Stimulated activated CD4-positive, alpha-beta T cell treated with anti-CD3 and anti-CD28 coated beads, TNF-alpha, amount 100 ng/mL, for 24 hours (primary cell): Measurements from ENCODE around the gene TUBA1A.
"Not testable (repeated sequence)": the region's sequence is repeated elsewhere in the genome, so short reads cannot be mapped to it uniquely, and the experiment has no call there.

Experiments
- DNase-seq, 3 experiments: peaks; one replicate each; pipeline ENCODE4 v3.0.0-alpha.2; 2020; ENCODE audit warnings: low read depth in 3 of 3

The TUBA1A gene

GRCh38 chr12:49188916-49189367 is at the start of gene TUBA1A:
TSS of gene TUBA1A (minus strand) at chr12:49189080. CDS start at chr12:49188979, 101 bp downstream.
- DNase-seq = peak; percentile 78 to 88 (median 84)

- DNase-seq = no peak
These were observed 47.5 kb upstream of the TUBA1A start for GRCh38 chr12:49236423-49236822.

- DNase-seq = peak in 1 of 3 experiments; percentile 15
These were observed 45.1 kb upstream of the TUBA1A start for GRCh38 chr12:49233842-49234526.

- no peak for DNase-seq
These were observed 44.3 kb upstream of the TUBA1A start for GRCh38 chr12:49232940-49233841.

GRCh38 chr12:49231878-49232655 is 43.2 kb upstream of the TUBA1A start:
- DNase-seq = no peak

- no peak for DNase-seq
These were observed 41.9 kb upstream of the TUBA1A start for GRCh38 chr12:49230805-49231194.

GRCh38 chr12:49230176-49230804 is 41.4 kb upstream of the TUBA1A start:
- no peak for DNase-seq

GRCh38 chr12:49228653-49229052 is 39.8 kb upstream of the TUBA1A start:
- no peak for DNase-seq

GRCh38 chr12:49227713-49228112 is 38.8 kb upstream of the TUBA1A start:
- no peak for DNase-seq

- no peak for DNase-seq
These were observed 36.8 kb upstream of the TUBA1A start for GRCh38 chr12:49225576-49226166.

- no peak for DNase-seq
These were observed 34.9 kb upstream of the TUBA1A start for GRCh38 chr12:49223590-49224369.

GRCh38 chr12:49223122-49223521 is 34.2 kb upstream of the TUBA1A start:
- no peak for DNase-seq

GRCh38 chr12:49220972-49221371 is 32.1 kb upstream of the TUBA1A start:
- no peak for DNase-seq

- no peak for DNase-seq
These were observed 30.6 kb upstream of the TUBA1A start for GRCh38 chr12:49219417-49220026.

- DNase-seq = no peak
These were observed 23.7 kb upstream of the TUBA1A start for GRCh38 chr12:49212572-49212971.

GRCh38 chr12:49210703-49211102 is 21.8 kb upstream of the TUBA1A start:
- DNase-seq = not testable (repeated sequence)

- no peak for DNase-seq
These were observed 19.8 kb upstream of the TUBA1A start for GRCh38 chr12:49208676-49209075.

GRCh38 chr12:49208146-49208545 is 19.3 kb upstream of the TUBA1A start:
- DNase-seq = no peak

- no peak for DNase-seq
These were observed 17.5 kb upstream of the TUBA1A start for GRCh38 chr12:49206389-49206788.
